Activated CD4-positive, alpha-beta T cell treated with anti-CD3 and anti-CD28 coated beads, Interleukin-10, Interleukin-2, amounts not matched to agents 100 ng/mL and 50 ng/mL, durations not matched to agents 16 hours and 8 hours (primary cell): ENCODE results near the gene CRIP1.

Experiments used
- DNase-seq: peaks from one replicate; pipeline ENCODE4 v3.0.0-alpha.2; 2020

The CRIP1 gene

GRCh38 chr14:105486163-105486973, at the start of gene CRIP1:
Gene CRIP1 (plus strand): TSS chr14:105486886. CDS start chr14:105487260, 374 bp downstream.
- no peak for DNase-seq

GRCh38 chr14:105436891-105437722, 49.6 kb upstream of the CRIP1 start:
- no peak for DNase-seq

GRCh38 chr14:105437723-105438500, 48.8 kb upstream of the CRIP1 start:
- no peak for DNase-seq

GRCh38 chr14:105439179-105439578, 47.5 kb upstream of the CRIP1 start:
- DNase-seq = no peak

- DNase-seq = no peak
Measured at GRCh38 chr14:105439710-105440553, 46.8 kb upstream of the CRIP1 start.

- DNase-seq = no peak
Measured at GRCh38 chr14:105440554-105440900, 46.2 kb upstream of the CRIP1 start.

GRCh38 chr14:105440992-105441391, 45.7 kb upstream of the CRIP1 start:
- no peak for DNase-seq

- no peak for DNase-seq
Measured at GRCh38 chr14:105442125-105442524, 44.6 kb upstream of the CRIP1 start.

- DNase-seq = no peak
Measured at GRCh38 chr14:105442834-105443233, 43.9 kb upstream of the CRIP1 start.

GRCh38 chr14:105444859-105445258, 41.8 kb upstream of the CRIP1 start:
- no peak for DNase-seq

- DNase-seq = no peak
Measured at GRCh38 chr14:105445290-105445689, 41.4 kb upstream of the CRIP1 start.

GRCh38 chr14:105445901-105446845, 40.5 kb upstream of the CRIP1 start:
- no peak for DNase-seq

GRCh38 chr14:105446971-105447370, 39.7 kb upstream of the CRIP1 start:
- DNase-seq = no peak

- DNase-seq = no peak
Measured at GRCh38 chr14:105447651-105448640, 38.7 kb upstream of the CRIP1 start.

GRCh38 chr14:105448706-105449111, 38.0 kb upstream of the CRIP1 start:
- peak; percentile 60 for DNase-seq

GRCh38 chr14:105449276-105450122, 37.2 kb upstream of the CRIP1 start:
- DNase-seq = no peak

GRCh38 chr14:105450123-105450505, 36.6 kb upstream of the CRIP1 start:
- DNase-seq = no peak

GRCh38 chr14:105450864-105451720, 35.6 kb upstream of the CRIP1 start:
- DNase-seq = no peak
